HepG2 (cell line): ENCODE data around the gene GEMIN2. TPM values are rescaled to one million over a fixed set of nuclear protein-coding genes. Genes with fewer than 3 reads are reported as not detected.

Experiments
- ATAC-seq: fragments of 200-7000 bp; cut with Tn5 transposase; 3 replicates; pipeline ENCODE4 v1.9.1; 2020; ENCODE audit warnings: mild to moderate bottlenecking, moderate library complexity
- BruUV-seq: library from RNA; stranded (reverse); fragments of 400-500 nt; replicated peaks from 2 replicates; lab custom pipeline; 2021; lab: Mats Ljungman, UMichigan
- CTCF ChIA-PET: fragments of 300-600 bp; formaldehyde crosslinking; extraction: SDS; loops from one replicate; lab custom pipeline; 2021; ENCODE audit warnings: low total read pairs, inconsistent platforms, low intra/inter-chr PET ratio; lab: Yijun Ruan, JAX
- POLR2A ChIA-PET: fragments of 350-600 bp; sonication (Branson Sonifier 250); formaldehyde crosslinking; loops from one replicate; lab custom pipeline; 2020; ENCODE audit warnings: antibody characterized with exemption, inconsistent platforms; lab: Yijun Ruan, JAX
- DNase-seq: peaks from one replicate; pipeline ENCODE4 v3.0.0-alpha.2; 2015; ENCODE audit warnings: low spot score
- FAIRE-seq: peaks from 3 replicates; lab custom pipeline; 2011; peaks lifted over from hg19 to GRCh38; lab: Jason Lieb, UNC
- H2AFZ ChIP-seq: one replicate; pipeline ENCODE4 v1.6.1; 2011; ENCODE audit warnings: low read length, inconsistent platforms
- H3K27ac ChIP-seq: fragments of 300-600 bp; 3 replicates; pipeline ENCODE4 v1.8.0; 2011; ENCODE audit warnings: mixed run types, mild to moderate bottlenecking, mixed read lengths, low read length, inconsistent platforms; ENCODE audit not compliant: insufficient read depth; ENCODE audit errors: extremely low read length
- H3K27me3 ChIP-seq, 2 experiments: fragments of 200-600 bp in 1 of 2; 2 replicates in 1 of 2; 3 replicates in 1 of 2; pipeline versions ENCODE4 v1.6.0 to v1.8.0; 2011; ENCODE audit warnings: low read length in 2 of 2, mild to moderate bottlenecking in 2 of 2, moderate library complexity in 2 of 2, inconsistent platforms in 1 of 2; ENCODE audit not compliant: insufficient read depth in 2 of 2, control insufficient read depth in 1 of 2
- H3K36me3 ChIP-seq, 2 experiments: fragments of 200-600 bp in 1 of 2; replicated peaks in 1 of 2; 2 replicates in 1 of 2; 3 replicates in 1 of 2; pipeline versions ENCODE4 v1.5.1 to v1.8.0; 2011; ENCODE audit warnings: low read length in 2 of 2, inconsistent platforms in 1 of 2; ENCODE audit not compliant: insufficient read depth in 2 of 2, control insufficient read depth in 1 of 2
- H3K4me1 ChIP-seq: 2 replicates; pipeline ENCODE4 v1.5.1; 2012; ENCODE audit warnings: low read length, inconsistent platforms; ENCODE audit not compliant: insufficient read depth
- H3K4me2 ChIP-seq: 2 replicates; pipeline ENCODE4 v1.6.0; 2011; ENCODE audit warnings: low read depth, low read length, inconsistent platforms
- H3K4me3 ChIP-seq, 3 experiments: fragments of 200-600 bp in 1 of 3; sonication (generic), shearing (Covaris generic) in 1 of 3; replicated peaks in 1 of 3; 2 replicates each; pipeline ENCODE4 v1.5.1; 2011 to 2016; ENCODE audit warnings: low read length in 3 of 3, inconsistent platforms in 2 of 3, low read depth in 2 of 3, mild to moderate bottlenecking in 2 of 3, control low read depth in 1 of 3, mixed read lengths in 1 of 3; ENCODE audit not compliant: insufficient read depth in 1 of 3
- H3K79me2 ChIP-seq: one replicate; pipeline ENCODE4 v1.6.1; 2011; ENCODE audit warnings: low read length, inconsistent platforms; ENCODE audit not compliant: insufficient read depth
- H3K9ac ChIP-seq: 2 replicates; pipeline ENCODE4 v1.6.0; 2011; ENCODE audit warnings: mild to moderate bottlenecking, low read depth, low read length, inconsistent platforms; ENCODE audit not compliant: insufficient read depth
- H3K9me3 ChIP-seq: 2 replicates; pipeline ENCODE4 v1.5.1; 2012; ENCODE audit warnings: mild to moderate bottlenecking, low read length
- H4K20me1 ChIP-seq: 2 replicates; pipeline ENCODE4 v1.6.0; 2011; ENCODE audit warnings: inconsistent platforms, mild to moderate bottlenecking, low read length, moderate library complexity; ENCODE audit not compliant: insufficient read depth
- AGO2 ChIP-seq: fragments of 200-400 bp; formaldehyde crosslinking; optimal IDR thresholded peaks from 2 replicates; pipeline ENCODE3; 2017; ENCODE audit warnings: mild to moderate bottlenecking, low read depth, low read length, moderate library complexity
- AKAP8 ChIP-seq: sonication (generic); formaldehyde crosslinking; IDR thresholded peaks from 2 replicates; pipeline ENCODE4 v1.5.1; 2020; ENCODE audit warnings: mild to moderate bottlenecking, missing genetic modification reagents
- HNRNPUL1 ChIP-seq: fragments of 200-400 bp; formaldehyde crosslinking; IDR thresholded peaks from 2 replicates; pipeline ENCODE4 v1.6.1; 2017; ENCODE audit warnings: low read depth, mild to moderate bottlenecking, low read length, moderate library complexity
- RBFOX2 ChIP-seq: fragments of 200-400 bp; formaldehyde crosslinking; IDR thresholded peaks from 2 replicates; pipeline ENCODE4 v1.6.1; 2017; ENCODE audit warnings: low read depth, mild to moderate bottlenecking, low read length
- RBM22 ChIP-seq: fragments of 200-400 bp; formaldehyde crosslinking; optimal IDR thresholded peaks from 2 replicates; pipeline ENCODE3; 2017; ENCODE audit warnings: mild to moderate bottlenecking, low read length, moderate library complexity
- ZNF615 ChIP-seq: sonication (generic); formaldehyde crosslinking; IDR thresholded peaks from 2 replicates; pipeline ENCODE4 v1.5.0; 2020; ENCODE audit warnings: mild to moderate bottlenecking, missing genetic modification reagents, borderline replicate concordance
- WGBS: methylation state at CpG from one replicate; pipeline ENCODE4 v1.1.6; 2017; ENCODE audit warnings: low lambda C conversion rate; 5-methylcytosine and 5-hydroxymethylcytosine counted together
- in situ Hi-C: cut with HindIII; loops from 2 replicates; pipeline ENCODE4 v1.10.0; 2017; ENCODE audit warnings: low pct_unique_long_range_greater_than_20kb; ENCODE audit not compliant: extremely low pct_ligation_motif_present
- intact Hi-C: fragments of 100-400 bp; cut with micrococcal nuclease; formaldehyde crosslinking; loops from one replicate; pipeline ENCODE4 v1.10.0; 2022; ENCODE audit not compliant: unreplicated experiment
- polyA plus RNA-seq, 8 experiments: library from polyadenylated mRNA; depleted of rRNA in 3 of 8; stranded (reverse) in 7 of 8; unstranded in 1 of 8; fragments of >200 nt; fragmentation: Illumina TruSeq in 4 of 8; extraction: Trizol in 4 of 8; gene quantifications; 2 replicates each; pipeline versions ENCODE4 v1.2.1 to v1.2.3, GENCODE V29; 2011 to 2016; ENCODE audit warnings: low read depth in 4 of 8, missing spikeins in 1 of 8, mixed read lengths in 1 of 8; ENCODE audit not compliant: insufficient read depth in 1 of 8
- total RNA-seq, 5 experiments: library from RNA; depleted of rRNA; stranded (reverse); fragments of >200 nt; fragmentation: Illumina TruSeq; extraction: Trizol; gene quantifications; 2 replicates each; pipeline ENCODE4 v1.2.3, GENCODE V29; 2016; ENCODE audit warnings: low read depth in 1 of 5
- TF ChIP-seq, protein P1 (sequence below): sonication (generic); formaldehyde crosslinking; conservative IDR thresholded peaks from 2 replicates; pipeline ENCODE4 v1.4.0; 2020; ENCODE audit warnings: missing genetic modification reagents

Gene GEMIN2
- total and polyA plus RNA-seq, 2 of the 13 experiments (the other 11 are each of a cell fraction or from before 2014, with no cell fraction given), result 54.8 to 110 TPM

DNA sequence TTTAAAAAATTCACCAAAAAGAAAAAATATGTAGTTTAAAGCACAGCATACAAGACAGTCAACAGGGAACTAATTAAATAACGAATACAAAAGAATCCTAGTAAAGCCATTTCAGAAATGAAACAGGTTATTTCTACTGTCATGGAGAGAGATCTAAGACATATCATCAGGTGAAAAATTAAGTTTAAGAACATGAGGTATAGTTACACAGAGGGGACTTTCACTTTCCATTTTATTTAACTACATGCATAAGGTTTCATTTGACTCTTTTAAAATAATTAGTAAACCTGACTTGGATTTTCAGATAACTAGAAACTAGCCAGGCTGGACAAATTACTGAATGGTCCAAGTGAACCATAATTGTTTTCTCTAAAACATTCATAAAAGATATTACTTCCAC is 22.4 kb upstream of the GEMIN2 start:
- Histone ChIP-seq H3K27me3 (no peaks in the 10 kb centered on the region), H3K79me2 (peaks cover 58% of the 10 kb centered on the region), H4K20me1 (peaks cover 67% of the 10 kb centered on the region), H3K4me3 (no peak overlapping the region), H3K9ac (no peak overlapping the region), H3K36me3 (peaks cover 49 to 87% of the 10 kb centered on the region in 2 experiments), H3K27ac (no peak overlapping the region), H3K9me3 (no peaks in the 10 kb centered on the region), H3K4me1 (peaks cover 33% of the 10 kb centered on the region), H3K4me2 (no peak overlapping the region), H2AFZ (no peak overlapping the region)
- no peak for ATAC-seq
- TSS peak; percentile 21 for BruUV-seq
- POLR2A ChIA-PET, result interaction anchor here (2.3 kb wide), 1 partner anchor 11 kb away, joined by 31 read pairs; the partner anchor contains the start of gene SEC23A
- DNase-seq, result no peak
- 97% methylated on average over 1 of the region's 1 CpG for WGBS
- TF ChIP-seq AKAP8 (CRISPR knock-in tag), result no peak
- 0 out of 2 replicates have a peak, but pooled peaks have one; percentile 34 for TF ChIP-seq HNRNPUL1
- peak; percentile 54 for TF ChIP-seq AGO2
- TF ChIP-seq RBM22, result no peak
- no peak for TF ChIP-seq ZNF615 (CRISPR knock-in tag)
- TF ChIP-seq, protein P1, sequence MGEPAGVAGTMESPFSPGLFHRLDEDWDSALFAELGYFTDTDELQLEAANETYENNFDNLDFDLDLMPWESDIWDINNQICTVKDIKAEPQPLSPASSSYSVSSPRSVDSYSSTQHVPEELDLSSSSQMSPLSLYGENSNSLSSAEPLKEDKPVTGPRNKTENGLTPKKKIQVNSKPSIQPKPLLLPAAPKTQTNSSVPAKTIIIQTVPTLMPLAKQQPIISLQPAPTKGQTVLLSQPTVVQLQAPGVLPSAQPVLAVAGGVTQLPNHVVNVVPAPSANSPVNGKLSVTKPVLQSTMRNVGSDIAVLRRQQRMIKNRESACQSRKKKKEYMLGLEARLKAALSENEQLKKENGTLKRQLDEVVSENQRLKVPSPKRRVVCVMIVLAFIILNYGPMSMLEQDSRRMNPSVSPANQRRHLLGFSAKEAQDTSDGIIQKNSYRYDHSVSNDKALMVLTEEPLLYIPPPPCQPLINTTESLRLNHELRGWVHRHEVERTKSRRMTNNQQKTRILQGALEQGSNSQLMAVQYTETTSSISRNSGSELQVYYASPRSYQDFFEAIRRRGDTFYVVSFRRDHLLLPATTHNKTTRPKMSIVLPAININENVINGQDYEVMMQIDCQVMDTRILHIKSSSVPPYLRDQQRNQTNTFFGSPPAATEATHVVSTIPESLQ (CRISPR knock-in tag), result 0 out of 2 replicates have a peak, but pooled peaks have one; percentile 40
- peak; percentile 61 for TF ChIP-seq RBFOX2
- in situ Hi-C loops (no loop called here), intact Hi-C loops (no loop called here)
- CTCF ChIA-PET, result no interaction called here
- no peak for FAIRE-seq
